GM23338 (cell line): ENCODE data around the gene ZNF638. TPM values are rescaled to one million over a fixed set of nuclear protein-coding genes. Genes with fewer than 3 reads are reported as not detected.

Experiments
- ATAC-seq: fragments of 200-7000 bp; cut with Tn5 transposase; 3 replicates; pipeline ENCODE4 v1.9.1; 2020
- DNase-seq: peaks from one replicate; pipeline ENCODE4 v3.0.0-alpha.2; 2015; ENCODE audit warnings: low spot score
- H2AFZ ChIP-seq: fragments of 200-600 bp; sonication (generic); 2 replicates; pipeline ENCODE4 v1.8.0; 2016; ENCODE audit warnings: antibody characterized with exemption, mild to moderate bottlenecking, moderate library complexity
- H3F3A ChIP-seq: fragments of 200-600 bp; sonication (generic); replicated peaks from 2 replicates; pipeline ENCODE4 v1.8.0; 2017; ENCODE audit warnings: antibody characterized with exemption, mixed run types, low read depth
- H3K27ac ChIP-seq: fragments of 200-600 bp; sonication (generic); 2 replicates; pipeline ENCODE4 v1.6.1; 2016; ENCODE audit warnings: low read depth
- H3K27me3 ChIP-seq: fragments of 200-600 bp; sonication (generic); 2 replicates; pipeline ENCODE4 v1.8.0; 2016; ENCODE audit warnings: mild to moderate bottlenecking, mixed run types, moderate library complexity; ENCODE audit not compliant: insufficient read depth
- H3K36me3 ChIP-seq: fragments of 200-600 bp; sonication (generic); 2 replicates; pipeline ENCODE4 v1.8.0; 2016; ENCODE audit warnings: mild to moderate bottlenecking; ENCODE audit not compliant: insufficient read depth
- H3K4me1 ChIP-seq: fragments of 200-600 bp; sonication (generic); 2 replicates; pipeline ENCODE4 v1.8.0; 2016; ENCODE audit warnings: mild to moderate bottlenecking, moderate library complexity; ENCODE audit not compliant: insufficient read depth
- H3K4me2 ChIP-seq: fragments of 200-600 bp; sonication (generic); 2 replicates; pipeline ENCODE4 v1.7.1; 2017; ENCODE audit warnings: mixed run types
- H3K4me3 ChIP-seq: fragments of 200-600 bp; sonication (generic); 2 replicates; pipeline ENCODE4 v1.6.1; 2016; ENCODE audit warnings: mixed run types
- H3K79me2 ChIP-seq: fragments of 200-600 bp; sonication (generic); replicated peaks from 2 replicates; pipeline ENCODE4 v1.8.0; 2017; ENCODE audit warnings: mild to moderate bottlenecking; ENCODE audit not compliant: insufficient read depth
- H3K9me2 ChIP-seq: fragments of 200-600 bp; sonication (generic); 2 replicates; pipeline ENCODE4 v1.8.0; 2017; ENCODE audit not compliant: insufficient read depth
- H4K20me1 ChIP-seq: fragments of 200-600 bp; sonication (generic); replicated peaks from 2 replicates; pipeline ENCODE4 v1.8.0; 2017; ENCODE audit warnings: mild to moderate bottlenecking; ENCODE audit not compliant: insufficient read depth
- H3K27ac Mint-ChIP-seq: 2 replicates; pipeline ENCODE4 v1.8.0; 2020; ENCODE audit warnings: inconsistent platforms, mild to moderate bottlenecking, moderate library complexity, mixed read lengths
- H3K27me3 Mint-ChIP-seq: 3 replicates; pipeline ENCODE4 v1.8.0; 2022; ENCODE audit warnings: low read depth, mild to moderate bottlenecking, moderate library complexity, mixed read lengths, inconsistent platforms; ENCODE audit not compliant: insufficient read depth, poor library complexity
- H3K36me3 Mint-ChIP-seq: 3 replicates; pipeline ENCODE4 v1.8.0; 2021; ENCODE audit warnings: low read depth, mild to moderate bottlenecking, inconsistent platforms, moderate library complexity, mixed read lengths
- H3K4me1 Mint-ChIP-seq: 3 replicates; pipeline ENCODE4 v1.8.0; 2020; ENCODE audit warnings: mild to moderate bottlenecking, inconsistent platforms, mixed read lengths
- H3K4me3 Mint-ChIP-seq: 3 replicates; pipeline ENCODE4 v1.8.0; 2021; ENCODE audit warnings: moderate library complexity, mild to moderate bottlenecking, inconsistent platforms, mixed read lengths
- H3K9me3 Mint-ChIP-seq: 3 replicates; pipeline ENCODE4 v1.8.0; 2020; ENCODE audit warnings: moderate library complexity, mild to moderate bottlenecking, inconsistent platforms, mixed read lengths
- CREB1 ChIP-seq: fragments of 250-450 bp; sonication (Bioruptor Pico); IDR thresholded peaks from 2 replicates; pipeline ENCODE4 v1.5.0; 2020; ENCODE audit warnings: low read depth, mild to moderate bottlenecking, moderate library complexity
- CTCF ChIP-seq, 2 experiments: fragments of 200-600 bp in 1 of 2; sonication (generic) in 1 of 2; conservative IDR thresholded peaks; 2 replicates each; pipeline versions ENCODE4 v1.5.1 to v1.6.1; 2016 to 2017; ENCODE audit warnings: antibody characterized with exemption in 2 of 2, low read depth in 2 of 2, mild to moderate bottlenecking in 2 of 2, moderate library complexity in 1 of 2
- ETS1 ChIP-seq: IDR thresholded peaks from 2 replicates; pipeline ENCODE4 v1.6.1; 2016; ENCODE audit warnings: antibody characterized with exemption
- POLR2AphosphoS5 ChIP-seq: IDR thresholded peaks from 2 replicates; pipeline ENCODE4 v1.6.1; 2016; ENCODE audit warnings: antibody characterized with exemption, low read depth
- REST ChIP-seq: IDR thresholded peaks from one replicate; pipeline ENCODE4 v1.6.1; 2018; ENCODE audit warnings: antibody characterized with exemption; ENCODE audit not compliant: unreplicated experiment
- long read RNA-seq: library from polyadenylated mRNA; unstranded; transcript quantifications from one replicate; pipeline ENCODE4 v2.0.0, GENCODE V29; 2020; ENCODE audit not compliant: unreplicated experiment
- polyA plus RNA-seq: library from polyadenylated mRNA; unstranded; fragments of >200 nt; fragmentation: Nextera tagmentation; extraction: Ambion mirVana; gene quantifications from 2 replicates; pipeline ENCODE4 v1.2.1, GENCODE V29; 2016
- total RNA-seq: library from RNA; depleted of rRNA; stranded (reverse); fragments of >200 nt; shearing (Covaris generic); gene quantifications from 2 replicates; pipeline ENCODE4 v1.2.3, GENCODE V29; 2014; rRNA removed

The ZNF638 gene
- total RNA-seq = 190 and 202 TPM in 2 replicates
- polyA plus RNA-seq = 166 and 185 TPM in 2 replicates
- long read RNA-seq, partial matches to known transcripts = 18 of 39 reads
- long read RNA-seq, other reads (novel, unspliced or antisense) = 20 of 39 reads

GRCh38 chr2:71331581-71332434, at the start of gene ZNF638:
TSS of gene ZNF638 (plus strand) at chr2:71331782. CDS start at chr2:71348955, 17,173 bp downstream.
- Mint-ChIP-seq H3K36me3 (peaks cover 11% of the 10 kb centered on the region; the same call in 2 of the 3 replicates), H3K27ac (peak within 1 kb of the TSS; percentile 100), H3K4me3 (peak within 1 kb of the TSS; percentile 99), H3K4me1 (peaks cover 21% of the 10 kb centered on the region), H3K27me3 (peaks cover 5% of the 10 kb centered on the region), H3K9me3 (no peaks in the 10 kb centered on the region; the same call in 2 of the 3 replicates)
- peak; percentile 92 for ATAC-seq
- Histone ChIP-seq H3K36me3 (no peaks in the 10 kb centered on the region), H2AFZ (peak within 1 kb of the TSS; percentile 76; the same call in 1 of the 2 replicates), H4K20me1 (peaks cover 22% of the 10 kb centered on the region), H3K79me2 (peaks cover 63% of the 10 kb centered on the region), H3K27me3 (no peaks in the 10 kb centered on the region), H3K4me2 (peak within 1 kb of the TSS; percentile 84), H3K4me1 (peaks cover 30% of the 10 kb centered on the region), H3K9me2 (no peaks in the 10 kb centered on the region), H3K27ac (peak within 1 kb of the TSS; percentile 94), H3F3A (no peaks in the 10 kb centered on the region), H3K4me3 (peak within 1 kb of the TSS; percentile 79)
- DNase-seq = peak; percentile 96
- TF ChIP-seq ETS1 (no peak), REST (no peak), CTCF (conservative IDR thresholded peaks at IDR 0.05; ENCODE audit: low read depth in 2 of 2) (peak; percentile 55 to 63), POLR2AphosphoS5 (peak; percentile 90)

GRCh38 chr2:71281950-71282349, 49.6 kb upstream of the ZNF638 start:
- peaks cover 12% of the 10 kb centered on the region; the same call in 1 of the 2 replicates for H4K20me1 ChIP-seq
- Mint-ChIP-seq H3K27ac (no peak overlapping the region; the same call in 1 of the 2 replicates), H3K36me3 (no peaks in the 10 kb centered on the region), H3K9me3 (no peaks in the 10 kb centered on the region), H3K4me1 (peaks cover 31% of the 10 kb centered on the region), H3K4me3 (no peak overlapping the region), H3K27me3 (peaks cover 14% of the 10 kb centered on the region)
- peaks cover 7% of the 10 kb centered on the region for H3K27me3 ChIP-seq
- peaks cover 40% of the 10 kb centered on the region for H3K4me1 ChIP-seq
- no peak overlapping the region for H3K27ac ChIP-seq
- no peaks in the 10 kb centered on the region for H3K36me3 ChIP-seq
- TF ChIP-seq ETS1 (no peak), CREB1 (CRISPR knock-in tag) (no peak), REST (no peak)
- no peaks in the 10 kb centered on the region for H3K9me2 ChIP-seq
- ATAC-seq = no peak
- peaks cover 67% of the 10 kb centered on the region for H3K79me2 ChIP-seq
- DNase-seq = no peak
- no peak overlapping the region for H3K4me3 ChIP-seq
- no peaks in the 10 kb centered on the region for H3F3A ChIP-seq
- H3K4me2 ChIP-seq = no peak overlapping the region
- no peak overlapping the region for H2AFZ ChIP-seq
